Ureter (tissue), 1 donor: ENCODE results near the gene GYG2. TPM values are rescaled to one million over a fixed set of nuclear protein-coding genes. Genes with fewer than 3 reads are reported as not detected.
A peak's percentile ranks its signal among the peaks of the same experiment; 100 is the strongest.
"Not testable (repeated sequence)": the region's sequence is repeated elsewhere in the genome, so short reads cannot be mapped to it uniquely, and the experiment has no call there.

Experiments
- DNase-seq: peaks from one replicate; pipeline ENCODE4 v3.0.0-alpha.2; 2020; ENCODE audit warnings: low spot score
- total RNA-seq: library from RNA; stranded (reverse); gene quantifications from one replicate; pipeline ENCODE4 v1.2.4, GENCODE V29; 2023
- donor health status: DM: yes; HTN: yes; CAD: no.

Gene GYG2
- total RNA-seq, 1 donor from 2014 or later, result 4.9 TPM

- DNase-seq, result no peak
These were observed 74.1 kb downstream of the GYG2 start for GRCh38 chrX:2902841-2903240.

- no peak for DNase-seq
These were observed 74.6 kb downstream of the GYG2 start for GRCh38 chrX:2903366-2903765.

- no peak for DNase-seq
These were observed 78.6 kb downstream of the GYG2 start for GRCh38 chrX:2907295-2907694.

- DNase-seq, result no peak
These were observed 79.5 kb downstream of the GYG2 start for GRCh38 chrX:2908125-2908685.

- no peak for DNase-seq
These were observed 81.4 kb downstream of the GYG2 start for GRCh38 chrX:2910109-2910508.

GRCh38 chrX:2913118-2913517 is 84.4 kb downstream of the GYG2 start:
- no peak for DNase-seq

GRCh38 chrX:2917767-2918166 is 89.0 kb downstream of the GYG2 start:
- no peak for DNase-seq

- DNase-seq, result no peak
These were observed 92.5 kb downstream of the GYG2 start for GRCh38 chrX:2921193-2921592.

GRCh38 chrX:2921750-2922149 is 93.0 kb downstream of the GYG2 start:
- DNase-seq, result no peak

GRCh38 chrX:2924151-2924550 is 95.4 kb downstream of the GYG2 start:
- no peak for DNase-seq

- DNase-seq, result not testable (repeated sequence)
These were observed 97.5 kb downstream of the GYG2 start for GRCh38 chrX:2926255-2926654.

- no peak for DNase-seq
These were observed 98.0 kb downstream of the GYG2 start for GRCh38 chrX:2926664-2927275.

- peak; percentile 70 for DNase-seq
These were observed 99.5 kb downstream of the GYG2 start for GRCh38 chrX:2928191-2928582.

GRCh38 chrX:2928583-2929434 is 100.1 kb downstream of the GYG2 start, which contains the start of gene ARSD:
Gene ARSD (minus strand): TSS chrX:2929339. CDS start chrX:2929275, 64 bp downstream.
- DNase-seq, result peak; percentile 96

GRCh38 chrX:2931155-2931554 is 102.4 kb downstream of the GYG2 start:
- DNase-seq, result no peak

GRCh38 chrX:2931612-2932011 is 102.9 kb downstream of the GYG2 start:
- DNase-seq, result no peak

Other genes starting within 250 kb of the GYG2 start
- 167 TPM for gene CD99, start 137.6 kb upstream of the GYG2 start, total RNA-seq
- gene XG, start 76.9 kb upstream of the GYG2 start, total RNA-seq, result 1.6 TPM
- 110 TPM for gene ARSD, start 100.4 kb downstream of the GYG2 start, total RNA-seq
- 0.52 TPM for gene ARSH, start 177.6 kb downstream of the GYG2 start, total RNA-seq
- not detected for gene ARSF, start 212.5 kb downstream of the GYG2 start, total RNA-seq